Measurements from ENCODE around the gene CERS3.

GRCh38 chr15:100430411-100430810, 98.3 kb downstream of the CERS3 start:
- TF ChIP-seq CTCF (IDR thresholded peaks at IDR 0.05) (no peak), POLR2A (IDR thresholded peaks at IDR 0.05) (no peak)

Data from lower leg skin (tissue), 3 donors.